Urothelium cell line (cell line): ENCODE results near the gene KIF1B.

ENCODE experiments used
- DNase-seq: peaks from one replicate; pipeline ENCODE4 v3.0.0; 2011; ENCODE audit warnings: low spot score, mixed read lengths
- FAIRE-seq: peaks from 2 replicates; lab custom pipeline; 2011; peaks lifted over from hg19 to GRCh38; lab: Jason Lieb, UNC

KIF1B gene

DNA sequence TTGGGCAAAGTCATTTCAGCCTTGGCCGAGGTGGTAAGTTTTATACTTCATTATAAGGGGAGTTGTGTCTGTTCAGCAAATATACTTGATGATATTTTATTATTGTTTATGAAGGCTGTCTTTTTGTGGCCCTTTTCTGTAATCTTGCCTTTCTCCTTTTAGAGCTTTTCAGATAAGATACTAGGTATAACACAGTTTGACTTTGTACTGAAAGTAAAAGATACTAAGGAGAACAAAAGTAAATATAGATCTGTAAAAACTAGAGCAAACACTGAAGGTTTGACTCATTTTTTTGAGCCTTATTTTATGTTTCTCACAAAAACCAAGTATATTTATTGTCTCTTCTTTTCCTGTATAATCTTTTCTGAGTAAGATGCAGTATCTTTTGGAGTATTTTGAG is 61.9 kb downstream of the KIF1B start:
- FAIRE-seq (no peak), DNase-seq (no peak)

DNA sequence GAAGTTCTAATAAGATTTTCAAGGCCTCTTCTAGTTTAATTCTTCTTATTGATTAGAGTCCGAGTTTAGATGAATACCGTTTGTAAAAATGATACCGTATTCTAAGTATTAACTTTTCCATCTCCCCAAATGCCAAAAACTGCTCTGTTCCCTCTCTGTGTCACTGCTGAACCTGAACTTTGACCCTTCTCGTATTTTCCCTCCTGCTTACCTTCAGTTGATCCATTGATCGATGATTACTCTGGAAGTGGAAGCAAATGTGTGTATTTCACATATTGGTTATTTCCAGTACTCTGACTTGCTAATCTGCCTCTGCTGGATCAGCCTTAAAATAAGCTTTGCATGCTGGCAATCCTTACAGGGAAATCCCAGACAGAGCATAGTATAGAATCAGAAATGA is 68.5 kb downstream of the KIF1B start:
- FAIRE-seq, result no peak

GRCh38 chr1:10280439-10281350 is 70.3 kb downstream of the KIF1B start:
- FAIRE-seq, result no peak
- no peak for DNase-seq

More for the DNA sequence above, 68.5 kb downstream of the KIF1B start:
- DNase-seq, result no peak

DNA sequence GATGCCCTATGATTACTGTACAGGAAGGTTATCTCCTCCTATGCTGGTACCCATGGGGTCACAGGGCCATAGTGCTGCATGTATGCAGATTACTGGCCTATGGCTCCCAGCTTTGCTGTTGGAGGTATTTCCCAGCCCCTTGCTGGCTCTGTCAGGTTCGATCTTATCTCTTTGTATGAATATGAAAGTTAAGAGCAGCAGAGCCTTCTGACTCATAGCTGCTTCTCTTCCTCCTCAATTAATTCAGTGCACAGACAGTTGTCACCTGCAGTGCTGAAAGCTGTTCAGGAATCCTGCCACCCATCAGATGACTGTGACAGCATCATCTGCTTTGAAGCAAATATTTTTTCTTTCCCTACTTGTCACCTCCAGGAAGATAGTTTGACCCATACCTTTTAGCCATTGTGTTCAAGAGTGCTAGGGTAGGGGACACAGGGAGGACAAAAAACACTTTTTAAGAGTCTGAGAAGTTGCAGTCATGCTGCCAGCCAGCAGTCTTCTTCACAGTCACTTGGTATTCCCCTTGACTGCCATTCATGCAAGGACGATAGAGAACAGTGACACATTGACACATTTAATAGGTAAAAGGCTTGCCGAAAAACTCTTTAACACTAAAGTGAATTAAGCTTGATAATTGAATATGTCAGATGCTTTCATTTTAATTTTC is 73.1 kb downstream of the KIF1B start:
- FAIRE-seq (no peak), DNase-seq (no peak)

- DNase-seq (no peak), FAIRE-seq (no peak)
These were observed 75.9 kb downstream of the KIF1B start for GRCh38 chr1:10286244-10286643.

DNA sequence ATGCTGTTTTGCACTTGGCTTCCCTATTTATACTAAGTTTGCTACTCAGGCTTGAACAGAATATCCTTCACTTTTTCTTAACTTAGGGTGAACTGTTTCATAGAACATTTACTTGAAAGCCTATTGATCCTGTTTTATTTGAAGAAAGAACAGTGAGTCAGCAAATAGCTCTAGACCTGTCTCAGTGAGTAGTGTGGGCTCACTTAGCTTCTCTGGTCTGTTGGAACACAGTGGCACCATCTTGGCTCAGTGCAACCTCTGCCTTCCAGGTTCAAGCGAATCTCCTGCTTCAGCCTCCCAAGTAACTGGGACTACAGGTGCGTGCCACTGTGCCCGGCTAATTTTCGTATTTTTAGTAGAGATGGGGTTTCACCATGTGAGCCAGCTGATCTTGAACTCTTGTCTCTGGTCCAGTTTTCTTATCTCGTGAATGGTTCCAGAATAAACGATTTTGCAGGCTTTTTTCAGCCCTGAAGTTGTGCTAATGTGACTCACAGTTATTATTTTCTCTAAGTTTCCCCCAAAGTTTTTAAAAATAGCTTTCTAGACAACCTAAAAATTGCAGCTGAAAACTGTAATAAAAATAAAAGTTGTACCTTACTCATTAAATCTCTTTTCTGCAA is 76.8 kb downstream of the KIF1B start:
- no peak for DNase-seq
- FAIRE-seq, result no peak

- DNase-seq (no peak), FAIRE-seq (no peak)
These were observed 77.8 kb downstream of the KIF1B start for GRCh38 chr1:10288029-10288615.

DNA sequence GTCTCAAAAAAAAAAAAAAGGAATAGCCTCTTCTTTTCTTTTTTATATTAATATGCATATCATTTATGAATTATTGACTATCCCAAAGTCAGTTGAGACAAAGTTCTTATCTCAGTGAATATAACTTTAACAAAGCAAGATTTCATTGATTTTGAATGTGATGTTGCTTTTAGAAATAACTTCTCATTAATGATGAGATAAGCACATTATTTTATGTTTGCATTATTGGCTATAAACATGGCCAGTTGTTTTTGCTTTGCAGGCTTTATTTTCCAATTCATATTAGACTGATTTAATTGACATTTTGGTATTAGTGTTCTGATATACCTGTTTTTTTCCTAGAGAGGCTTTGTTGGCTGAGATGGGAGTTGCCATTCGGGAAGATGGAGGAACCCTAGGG is 81.3 kb downstream of the KIF1B start:
- DNase-seq (no peak), FAIRE-seq (no peak)

- FAIRE-seq, result no peak
- DNase-seq, result no peak
These were observed 81.8 kb downstream of the KIF1B start for GRCh38 chr1:10292188-10292587.

DNA sequence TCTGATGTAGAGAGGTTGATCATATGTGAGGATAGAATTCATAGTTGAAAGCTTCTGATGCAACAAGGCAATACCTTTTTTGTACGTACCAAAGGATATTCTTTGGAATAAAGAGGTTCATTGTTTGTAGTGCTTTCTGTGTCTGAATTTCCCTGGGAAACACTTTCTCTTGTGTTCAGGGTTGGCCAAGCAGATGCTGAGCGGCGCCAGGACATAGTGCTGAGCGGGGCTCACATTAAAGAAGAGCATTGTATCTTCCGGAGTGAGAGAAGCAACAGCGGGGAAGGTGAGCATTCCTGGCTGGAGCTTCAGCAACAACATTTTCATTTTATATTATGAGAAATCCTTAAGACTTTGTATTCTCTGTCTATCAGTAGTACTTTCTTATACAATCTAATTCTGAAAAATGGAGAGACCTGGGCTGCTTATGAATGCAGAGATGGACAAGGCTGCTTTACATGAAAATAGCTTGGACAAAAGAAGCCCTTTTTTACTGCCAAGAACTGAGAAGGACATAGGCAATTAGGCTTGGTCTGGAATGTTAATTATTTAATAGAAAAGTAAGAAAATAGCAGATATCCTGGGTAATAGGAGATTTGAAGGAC is 85.2 kb downstream of the KIF1B start:
- FAIRE-seq (no peak), DNase-seq (no peak)

DNA sequence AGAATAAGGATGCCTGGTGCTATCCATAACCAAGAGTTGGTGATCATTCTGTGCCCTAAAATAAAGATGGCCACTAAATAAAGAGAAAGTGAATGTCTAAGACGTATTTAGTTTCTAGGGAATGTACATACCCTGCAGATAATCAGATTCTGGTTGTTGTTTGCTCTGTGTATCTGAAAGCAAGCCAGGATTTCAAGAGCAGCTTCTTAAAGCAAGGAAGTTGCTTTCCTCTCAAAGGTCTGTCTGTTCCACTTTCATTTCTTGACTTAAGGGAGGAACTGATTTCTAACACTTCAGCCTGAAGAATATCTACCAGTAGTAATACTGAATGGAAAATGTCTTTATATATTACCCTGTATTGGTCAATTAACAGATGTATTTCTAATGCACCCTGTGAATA is 88.8 kb downstream of the KIF1B start:
- DNase-seq (no peak), FAIRE-seq (no peak)

GRCh38 chr1:10302416-10302815 is 92.0 kb downstream of the KIF1B start:
- FAIRE-seq (no peak), DNase-seq (no peak)

- no peak for DNase-seq
- no peak for FAIRE-seq
These were observed 93.9 kb downstream of the KIF1B start for GRCh38 chr1:10304295-10304694.

GRCh38 chr1:10306435-10306834 is 96.1 kb downstream of the KIF1B start:
- FAIRE-seq (no peak), DNase-seq (no peak)

DNA sequence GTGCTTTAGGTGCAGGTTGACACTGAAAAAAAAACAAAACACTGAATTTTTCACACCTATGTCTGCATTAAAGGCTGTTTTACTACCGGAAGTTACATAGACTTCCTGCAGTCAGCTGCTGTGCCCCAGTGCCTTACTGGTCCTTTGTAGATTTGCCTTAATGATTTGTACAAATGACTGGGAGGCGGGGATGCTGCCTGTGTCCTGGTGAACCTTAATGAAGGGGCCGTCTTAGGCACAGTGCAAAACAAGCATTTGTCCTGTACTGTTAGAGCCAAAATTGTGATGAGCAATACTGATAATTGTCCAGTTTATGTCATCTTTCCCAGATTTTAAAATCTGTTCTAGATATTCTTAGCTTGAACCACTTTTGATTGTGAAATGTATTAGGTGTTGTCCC is 97.6 kb downstream of the KIF1B start:
- DNase-seq (no peak), FAIRE-seq (no peak)

DNA sequence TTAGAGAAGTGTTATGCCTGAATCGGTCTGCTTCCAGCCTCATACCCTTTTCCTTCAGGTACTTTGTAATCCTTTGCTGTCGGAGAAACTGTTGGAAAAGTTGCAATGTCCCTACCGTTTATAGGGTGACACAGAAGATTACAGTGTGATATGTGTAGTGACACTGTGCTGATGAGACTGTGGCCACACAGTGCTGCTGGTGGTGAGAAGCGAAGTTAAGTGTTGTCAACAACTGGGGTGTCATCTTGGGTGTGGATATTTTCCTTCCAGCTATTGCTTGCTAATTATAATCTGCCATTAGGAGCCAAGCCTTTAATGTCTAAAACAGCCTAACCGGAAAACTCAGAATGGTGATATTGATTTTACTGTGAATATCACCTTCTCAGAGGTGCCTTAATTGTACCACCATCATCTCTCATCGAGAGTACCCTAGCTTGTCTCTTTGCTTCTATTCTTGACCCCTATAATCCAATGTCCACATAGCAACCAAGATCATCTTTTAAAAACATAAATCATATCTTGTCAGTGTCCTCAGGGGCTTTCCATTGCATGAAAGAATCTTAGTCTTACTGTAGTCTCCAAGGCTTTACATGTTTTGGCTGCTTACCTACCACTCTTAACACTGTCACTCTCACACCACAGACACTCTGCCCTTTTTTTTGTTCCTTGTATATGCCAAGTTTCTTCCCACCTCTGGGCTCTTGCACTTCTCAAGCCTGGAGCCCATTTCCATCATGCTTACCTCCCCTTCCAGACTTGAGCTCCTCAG is 99.1 kb downstream of the KIF1B start:
- no peak for FAIRE-seq
- DNase-seq, result no peak

DNA sequence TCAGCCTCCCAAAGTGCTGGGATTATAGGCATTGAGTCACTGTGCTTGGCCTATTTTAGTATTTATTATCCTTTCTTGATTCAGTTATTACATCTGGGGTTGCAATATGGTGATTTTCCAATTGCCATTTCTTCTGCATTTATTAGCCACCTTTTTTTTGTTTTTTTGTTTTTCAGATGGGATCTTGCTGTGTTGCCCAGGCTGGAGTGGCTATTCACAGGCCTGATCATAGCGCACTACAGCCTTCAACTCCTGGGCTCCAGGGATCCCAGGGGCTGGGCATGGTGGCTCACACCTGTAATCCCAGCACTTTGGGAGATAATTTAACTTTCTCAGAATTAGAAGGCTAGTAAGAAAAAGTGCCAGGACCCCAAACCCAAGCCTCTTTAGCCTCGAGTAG is 106.4 kb downstream of the KIF1B start:
- DNase-seq (no peak), FAIRE-seq (no peak)

GRCh38 chr1:10319750-10320149 is 109.4 kb downstream of the KIF1B start:
- DNase-seq, result no peak
- FAIRE-seq, result no peak

GRCh38 chr1:10320336-10320735 is 110.0 kb downstream of the KIF1B start:
- DNase-seq (no peak), FAIRE-seq (no peak)

GRCh38 chr1:10322821-10323220 is 112.5 kb downstream of the KIF1B start:
- DNase-seq (no peak), FAIRE-seq (no peak)
